HFFc6 (cell line): ENCODE measurements around the gene MED15. TPM values are rescaled to one million over a fixed set of nuclear protein-coding genes. Genes with fewer than 3 reads are reported as not detected.

ENCODE experiments used
- DNase-seq: peaks from one replicate; pipeline ENCODE4 v3.0.0-alpha.2; 2018
- H3K27ac Mint-ChIP-seq: 2 replicates; pipeline ENCODE4 v1.8.0; 2020; ENCODE audit warnings: mild to moderate bottlenecking, mixed read lengths
- H3K27me3 Mint-ChIP-seq: 2 replicates; pipeline ENCODE4 v1.8.0; 2021; ENCODE audit warnings: mild to moderate bottlenecking, moderate library complexity, mixed read lengths; ENCODE audit not compliant: insufficient read depth
- H3K36me3 Mint-ChIP-seq: 2 replicates; pipeline ENCODE4 v1.8.0; 2021; ENCODE audit warnings: low read depth, mixed read lengths
- H3K4me1 Mint-ChIP-seq: 2 replicates; pipeline ENCODE4 v1.8.0; 2020; ENCODE audit warnings: low read depth, mixed read lengths
- H3K4me3 Mint-ChIP-seq: 2 replicates; pipeline ENCODE4 v1.8.0; 2020; ENCODE audit warnings: mild to moderate bottlenecking, moderate library complexity, mixed read lengths
- H3K9me3 Mint-ChIP-seq: 2 replicates; pipeline ENCODE4 v1.8.0; 2020; ENCODE audit warnings: mild to moderate bottlenecking, mixed read lengths
- total RNA-seq, 6 experiments: library from RNA; stranded (reverse); fragmentation: NEBNext Ultra II Directional; extraction: Animal tissue kit (Norgen Biotek cat#: 25700); gene quantifications; 2 replicates in 1 of 6; 3 replicates in 5 of 6; pipeline ENCODE4 v1.2.3, GENCODE V29; 2021
- TF ChIP-seq, protein P1 (sequence below): fragments of 200-600 bp; sonication (generic); IDR thresholded peaks from 2 replicates; pipeline ENCODE4 v1.5.0; 2021; ENCODE audit warnings: antibody characterized with exemption, mild to moderate bottlenecking

Gene MED15
- total RNA-seq, 6 experiments from 2014 or later = 128 to 148 (median 136) TPM

DNA sequence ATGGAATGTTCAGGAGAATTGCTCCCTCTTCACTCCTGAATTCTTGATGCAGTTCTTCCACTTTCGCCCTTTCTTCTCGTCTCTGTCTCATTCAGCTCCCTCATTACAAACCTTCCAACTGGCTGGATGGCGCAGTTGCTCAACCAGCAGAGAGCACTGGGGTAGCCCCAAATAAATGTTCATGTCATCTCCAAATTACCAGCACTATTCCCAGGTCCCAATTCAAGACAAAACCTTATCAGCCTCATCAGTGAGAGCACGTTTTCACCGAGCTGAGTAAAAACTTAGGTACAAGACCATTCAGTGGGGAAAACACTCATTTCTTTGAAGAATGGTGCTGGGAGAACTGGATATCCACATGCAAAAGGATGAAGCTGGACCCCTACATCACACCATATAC is 120.0 kb downstream of the MED15 start:
- Mint-ChIP-seq H3K27me3 (peaks cover 38% of the 10 kb centered on the region), H3K4me1 (no peaks in the 10 kb centered on the region), H3K36me3 (no peaks in the 10 kb centered on the region), H3K4me3 (no peak overlapping the region), H3K9me3 (no peaks in the 10 kb centered on the region), H3K27ac (no peak overlapping the region)
- DNase-seq = no peak
- TF ChIP-seq, protein P1, sequence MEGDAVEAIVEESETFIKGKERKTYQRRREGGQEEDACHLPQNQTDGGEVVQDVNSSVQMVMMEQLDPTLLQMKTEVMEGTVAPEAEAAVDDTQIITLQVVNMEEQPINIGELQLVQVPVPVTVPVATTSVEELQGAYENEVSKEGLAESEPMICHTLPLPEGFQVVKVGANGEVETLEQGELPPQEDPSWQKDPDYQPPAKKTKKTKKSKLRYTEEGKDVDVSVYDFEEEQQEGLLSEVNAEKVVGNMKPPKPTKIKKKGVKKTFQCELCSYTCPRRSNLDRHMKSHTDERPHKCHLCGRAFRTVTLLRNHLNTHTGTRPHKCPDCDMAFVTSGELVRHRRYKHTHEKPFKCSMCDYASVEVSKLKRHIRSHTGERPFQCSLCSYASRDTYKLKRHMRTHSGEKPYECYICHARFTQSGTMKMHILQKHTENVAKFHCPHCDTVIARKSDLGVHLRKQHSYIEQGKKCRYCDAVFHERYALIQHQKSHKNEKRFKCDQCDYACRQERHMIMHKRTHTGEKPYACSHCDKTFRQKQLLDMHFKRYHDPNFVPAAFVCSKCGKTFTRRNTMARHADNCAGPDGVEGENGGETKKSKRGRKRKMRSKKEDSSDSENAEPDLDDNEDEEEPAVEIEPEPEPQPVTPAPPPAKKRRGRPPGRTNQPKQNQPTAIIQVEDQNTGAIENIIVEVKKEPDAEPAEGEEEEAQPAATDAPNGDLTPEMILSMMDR = no peak

DNA sequence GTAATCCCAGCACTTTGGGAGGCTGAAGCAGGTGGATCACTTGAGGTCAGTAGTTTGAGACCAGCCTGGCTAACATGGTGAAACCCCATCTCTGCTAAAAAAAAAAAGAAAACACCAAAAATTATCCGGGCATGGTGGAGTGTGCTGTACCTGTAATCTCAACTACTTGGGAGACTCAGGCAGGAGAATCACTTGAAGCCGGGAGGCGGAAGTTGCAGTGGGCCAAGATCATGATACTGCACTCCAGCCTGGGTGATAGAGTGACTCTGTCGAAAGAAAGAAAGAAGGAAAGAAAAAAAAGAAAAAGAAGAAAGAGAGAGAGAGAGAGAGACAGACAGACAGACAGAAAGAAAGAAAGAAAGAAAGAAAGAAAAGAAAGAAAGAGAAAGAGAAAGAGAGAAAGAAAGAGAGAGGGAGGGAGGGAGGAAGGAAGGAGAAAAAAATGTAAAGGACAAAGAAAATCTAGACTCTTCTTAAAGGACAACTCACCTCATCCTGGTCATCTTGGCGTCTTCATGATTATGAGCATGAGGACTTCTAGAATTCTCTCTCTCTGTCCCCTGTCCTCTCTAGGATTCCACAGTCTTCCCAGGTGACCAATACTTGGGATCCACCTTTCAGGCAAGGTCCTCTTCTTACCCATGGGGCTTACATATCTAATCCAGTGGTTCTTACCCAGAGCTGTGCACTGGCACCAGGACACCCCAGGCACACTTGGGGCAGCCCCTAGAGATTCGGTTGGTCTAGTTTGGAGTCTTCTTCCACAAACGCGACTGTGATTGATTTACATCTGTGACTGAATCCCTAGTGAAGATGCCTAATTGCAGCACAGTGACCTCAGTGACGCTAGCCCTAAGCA is 120.9 kb downstream of the MED15 start:
- no peaks in the 10 kb centered on the region for H3K4me1 Mint-ChIP-seq
- no peaks in the 10 kb centered on the region for H3K36me3 Mint-ChIP-seq
- no peaks in the 10 kb centered on the region for H3K9me3 Mint-ChIP-seq
- H3K27ac Mint-ChIP-seq = no peak overlapping the region
- TF ChIP-seq, protein P1 = no peak
- DNase-seq = no peak
- peaks cover 35% of the 10 kb centered on the region for H3K27me3 Mint-ChIP-seq
- H3K4me3 Mint-ChIP-seq = no peak overlapping the region

DNA sequence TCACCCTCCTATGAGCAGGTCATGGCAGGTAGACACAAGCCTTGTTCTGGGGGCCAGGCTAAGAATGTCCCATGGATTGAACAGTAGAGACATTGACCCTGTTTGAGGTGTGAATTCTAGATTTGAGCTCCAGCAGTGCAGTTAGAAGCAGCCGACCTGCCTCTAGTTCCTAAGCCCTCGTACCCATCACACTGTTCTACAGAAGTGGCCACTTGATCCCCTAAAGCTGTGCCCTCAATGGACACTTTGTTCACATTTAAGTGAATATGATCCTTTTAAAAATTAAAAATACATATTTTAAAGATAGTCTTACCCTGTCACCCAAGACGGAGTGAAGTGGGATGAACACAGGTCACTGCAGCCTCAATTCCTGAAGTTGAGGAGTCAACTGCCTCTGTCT is 122.0 kb downstream of the MED15 start:
- Mint-ChIP-seq H3K4me1 (no peaks in the 10 kb centered on the region), H3K9me3 (no peaks in the 10 kb centered on the region), H3K4me3 (no peak overlapping the region), H3K27me3 (peaks cover 35% of the 10 kb centered on the region), H3K27ac (no peak overlapping the region), H3K36me3 (no peaks in the 10 kb centered on the region)
- no peak for DNase-seq
- TF ChIP-seq, protein P1 = no peak

DNA sequence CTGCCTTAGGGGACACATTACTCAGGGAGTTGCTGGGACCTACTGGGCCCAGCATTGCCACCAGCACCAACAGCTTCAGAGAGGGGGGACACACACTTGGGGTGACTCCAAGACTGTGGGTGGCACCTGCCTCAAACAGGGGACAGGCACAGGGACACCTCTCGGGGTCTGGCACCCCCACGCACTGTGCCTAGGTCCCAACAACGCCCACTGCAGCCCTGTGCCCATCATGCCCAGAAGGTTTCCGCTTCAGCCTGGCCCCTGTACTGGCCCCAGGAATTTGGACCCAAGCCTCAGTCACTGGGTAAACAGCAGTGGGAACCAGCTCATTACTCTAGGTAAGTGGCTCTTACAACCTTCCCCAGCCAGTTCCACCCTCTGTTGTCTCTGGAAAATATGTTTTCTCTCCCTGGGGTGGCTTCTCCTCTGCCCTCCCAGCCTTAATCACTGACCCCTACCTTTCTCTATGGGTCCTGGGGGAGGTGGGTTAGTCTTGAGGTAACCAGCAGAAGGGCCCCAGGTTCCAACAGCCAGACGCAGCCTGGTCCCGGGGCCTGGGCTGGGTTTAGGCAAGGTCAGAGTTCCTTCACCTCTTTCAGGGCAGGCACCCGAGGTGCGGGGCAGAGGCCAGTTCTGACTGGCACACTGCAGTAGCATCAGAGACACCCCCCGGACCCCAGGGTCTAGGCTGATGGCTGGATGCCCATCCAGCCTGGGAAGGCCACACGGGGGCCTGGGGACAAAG is 123.6 kb downstream of the MED15 start:
- Mint-ChIP-seq H3K27me3 (peaks cover 27% of the 10 kb centered on the region), H3K9me3 (no peaks in the 10 kb centered on the region)
- DNase-seq = no peak

DNA sequence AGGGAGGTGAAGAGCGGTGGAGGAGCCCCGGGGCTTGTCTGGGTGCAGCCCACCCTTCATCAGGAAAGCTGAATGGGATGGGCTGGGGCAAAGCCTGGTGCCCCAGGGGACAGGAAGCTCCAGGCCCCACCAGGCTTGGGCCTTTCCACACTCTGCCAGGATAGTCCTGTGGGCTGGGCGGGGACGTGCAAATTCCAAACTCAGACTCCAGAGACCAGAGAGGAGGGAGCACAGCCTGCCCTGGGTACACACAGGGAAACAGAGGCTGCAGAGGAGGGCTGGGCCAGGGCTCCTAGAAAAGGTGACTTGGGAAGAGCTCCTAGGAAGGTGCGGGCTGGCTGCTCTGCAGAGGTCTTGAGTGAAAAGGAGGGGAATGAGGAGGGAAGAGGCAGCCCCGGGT is 124.7 kb downstream of the MED15 start:
- no peak for DNase-seq
- H3K4me1 Mint-ChIP-seq = no peaks in the 10 kb centered on the region

More for the DNA sequence above, 123.6 kb downstream of the MED15 start:
- Mint-ChIP-seq H3K4me1 (no peaks in the 10 kb centered on the region), H3K36me3 (no peaks in the 10 kb centered on the region), H3K4me3 (no peak overlapping the region), H3K27ac (no peak overlapping the region)
- TF ChIP-seq, protein P1 = no peak

More for the DNA sequence above, 124.7 kb downstream of the MED15 start:
- H3K36me3 Mint-ChIP-seq = no peaks in the 10 kb centered on the region
- H3K9me3 Mint-ChIP-seq = no peaks in the 10 kb centered on the region
- H3K27ac Mint-ChIP-seq = no peak overlapping the region
- H3K4me3 Mint-ChIP-seq = no peak overlapping the region
- TF ChIP-seq, protein P1 = no peak
- H3K27me3 Mint-ChIP-seq = peaks cover 27% of the 10 kb centered on the region
